Measurements from ENCODE around the gene F11.
"Not testable (repeated sequence)": the region's sequence is repeated elsewhere in the genome, so short reads cannot be mapped to it uniquely, and the experiment has no call there.

Gene F11

DNA sequence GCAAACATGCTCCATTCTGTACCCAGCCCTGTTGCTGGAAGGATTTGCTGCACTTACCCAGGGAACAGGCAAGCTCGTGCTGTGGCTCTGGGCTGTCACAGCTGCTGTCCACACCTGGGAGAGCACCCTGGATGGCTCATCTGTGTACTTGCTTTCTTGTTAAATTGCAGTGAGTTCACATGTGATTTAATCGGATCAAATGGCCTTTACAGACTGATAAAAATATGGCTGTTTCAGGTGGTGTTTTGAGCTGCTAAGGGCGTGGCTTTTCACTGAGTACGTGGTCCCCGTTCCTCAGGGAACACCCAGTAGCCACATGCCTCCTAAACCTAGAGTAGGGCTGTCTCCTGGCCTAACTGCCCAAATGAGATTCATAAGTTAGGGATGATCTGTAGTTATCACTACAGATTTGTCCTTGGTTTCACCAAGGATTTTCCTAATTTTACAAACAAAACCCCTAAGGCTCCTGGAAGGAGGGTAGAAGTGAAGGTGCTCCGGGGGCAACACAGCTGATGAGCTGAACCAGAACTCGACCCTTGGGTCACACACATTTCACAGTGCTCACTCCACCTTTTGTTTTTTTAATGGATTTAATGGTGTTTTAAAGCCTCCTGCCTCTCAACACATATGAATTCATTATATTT lies 25.0 kb upstream of the F11 start:
- Histone ChIP-seq H3K4me3 (ENCODE audit: insufficient read depth, low read length, poor library complexity, severe bottlenecking) (no peak overlapping the region), H3K27ac (ENCODE audit: low read depth, low read length) (no peak overlapping the region), H3K79me2 (ENCODE audit: insufficient read depth, low read length) (no peaks in the 10 kb centered on the region), H4K20me1 (ENCODE audit: low read depth, low read length) (no peaks in the 10 kb centered on the region), H3K9me2 (replicated peaks; ENCODE audit: insufficient read depth, low read length) (no peaks in the 10 kb centered on the region), H3K27me3 (ENCODE audit: low read length) (no peaks in the 10 kb centered on the region), H3K9ac (ENCODE audit: low read length) (no peak overlapping the region), H3K4me2 (ENCODE audit: low read depth, low read length, poor library complexity, severe bottlenecking) (no peak overlapping the region), H3K9me3 (ENCODE audit: insufficient read depth, low read length) (no peaks in the 10 kb centered on the region), H3F3A (ENCODE audit: insufficient read depth) (no peaks in the 10 kb centered on the region), H3K36me3 (ENCODE audit: low read length) (no peaks in the 10 kb centered on the region), H2AFZ (ENCODE audit: low read depth, low read length, severe bottlenecking) (no peak overlapping the region)
- no peak for TF ChIP-seq EZH2phosphoT487 (conservative IDR thresholded peaks at IDR 0.05; ENCODE audit: low read length)
- TF ChIP-seq, protein P1, sequence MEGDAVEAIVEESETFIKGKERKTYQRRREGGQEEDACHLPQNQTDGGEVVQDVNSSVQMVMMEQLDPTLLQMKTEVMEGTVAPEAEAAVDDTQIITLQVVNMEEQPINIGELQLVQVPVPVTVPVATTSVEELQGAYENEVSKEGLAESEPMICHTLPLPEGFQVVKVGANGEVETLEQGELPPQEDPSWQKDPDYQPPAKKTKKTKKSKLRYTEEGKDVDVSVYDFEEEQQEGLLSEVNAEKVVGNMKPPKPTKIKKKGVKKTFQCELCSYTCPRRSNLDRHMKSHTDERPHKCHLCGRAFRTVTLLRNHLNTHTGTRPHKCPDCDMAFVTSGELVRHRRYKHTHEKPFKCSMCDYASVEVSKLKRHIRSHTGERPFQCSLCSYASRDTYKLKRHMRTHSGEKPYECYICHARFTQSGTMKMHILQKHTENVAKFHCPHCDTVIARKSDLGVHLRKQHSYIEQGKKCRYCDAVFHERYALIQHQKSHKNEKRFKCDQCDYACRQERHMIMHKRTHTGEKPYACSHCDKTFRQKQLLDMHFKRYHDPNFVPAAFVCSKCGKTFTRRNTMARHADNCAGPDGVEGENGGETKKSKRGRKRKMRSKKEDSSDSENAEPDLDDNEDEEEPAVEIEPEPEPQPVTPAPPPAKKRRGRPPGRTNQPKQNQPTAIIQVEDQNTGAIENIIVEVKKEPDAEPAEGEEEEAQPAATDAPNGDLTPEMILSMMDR (IDR thresholded peaks at IDR 0.05; ENCODE audit: insufficient read depth, low read length, poor library complexity, severe bottlenecking), result no peak

DNA sequence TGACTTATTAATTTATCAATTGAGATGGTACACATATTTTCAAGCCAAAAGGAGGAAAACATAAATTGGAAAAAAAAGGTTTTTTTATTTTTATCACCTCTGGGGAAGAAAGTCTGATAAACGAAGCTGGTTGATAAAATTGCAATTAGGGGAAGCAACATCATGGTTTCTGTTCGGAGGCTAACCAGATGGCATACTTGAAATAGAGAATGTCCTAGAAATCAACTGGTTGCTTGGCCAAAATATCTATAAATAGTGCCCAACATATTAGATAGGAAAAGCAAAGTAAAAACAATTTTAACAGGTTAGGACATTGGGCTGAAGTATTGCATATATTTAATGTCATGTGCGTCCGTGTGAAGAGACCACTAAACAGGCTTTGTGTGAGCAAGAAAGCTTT lies 24.4 kb upstream of the F11 start:
- no peaks in the 10 kb centered on the region for H3K36me3 ChIP-seq (ENCODE audit: low read length)
- no peaks in the 10 kb centered on the region for H3K27me3 ChIP-seq (ENCODE audit: low read length)
- H3K4me2 ChIP-seq (ENCODE audit: low read depth, low read length, poor library complexity, severe bottlenecking), result no peak overlapping the region
- H3K4me3 ChIP-seq (ENCODE audit: insufficient read depth, low read length, poor library complexity, severe bottlenecking), result no peak overlapping the region
- TF ChIP-seq, protein P1 (IDR thresholded peaks at IDR 0.05; ENCODE audit: insufficient read depth, low read length, poor library complexity, severe bottlenecking), result no peak
- no peak for TF ChIP-seq EZH2phosphoT487 (conservative IDR thresholded peaks at IDR 0.05; ENCODE audit: low read length)
- H3K9ac ChIP-seq (ENCODE audit: low read length), result no peak overlapping the region
- H3K9me2 ChIP-seq (replicated peaks; ENCODE audit: insufficient read depth, low read length), result no peaks in the 10 kb centered on the region
- no peaks in the 10 kb centered on the region for H4K20me1 ChIP-seq (ENCODE audit: low read depth, low read length)
- no peak overlapping the region for H2AFZ ChIP-seq (ENCODE audit: low read depth, low read length, severe bottlenecking)
- H3K27ac ChIP-seq (ENCODE audit: low read depth, low read length), result no peak overlapping the region
- H3K79me2 ChIP-seq (ENCODE audit: insufficient read depth, low read length), result no peaks in the 10 kb centered on the region
- H3K9me3 ChIP-seq (ENCODE audit: insufficient read depth, low read length), result no peaks in the 10 kb centered on the region
- H3F3A ChIP-seq (ENCODE audit: insufficient read depth), result no peaks in the 10 kb centered on the region

DNA sequence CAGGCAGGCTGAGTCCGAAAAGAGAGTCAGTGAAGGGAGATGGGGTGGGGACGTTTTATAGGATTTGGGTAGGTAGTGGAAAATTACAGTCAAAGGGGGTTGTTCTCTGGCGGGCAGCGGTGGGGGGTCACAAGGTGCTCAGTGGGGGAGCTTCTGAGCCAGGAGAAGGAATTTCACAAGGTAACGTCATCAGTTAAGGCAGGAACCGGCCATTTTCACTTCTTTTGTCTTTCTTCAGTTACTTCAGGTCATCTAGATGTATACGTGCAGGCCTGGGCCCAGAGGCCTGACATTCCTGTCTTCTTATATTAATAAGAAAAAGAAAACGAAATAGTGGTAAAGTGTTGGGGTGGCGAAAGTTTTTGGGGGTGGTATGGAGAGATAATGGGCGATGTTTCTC lies 24.0 kb upstream of the F11 start:
- not testable (repeated sequence) for H3K27me3 ChIP-seq (ENCODE audit: low read length); H3K36me3 ChIP-seq (ENCODE audit: low read length); H3K9me2 ChIP-seq (replicated peaks; ENCODE audit: insufficient read depth, low read length); H3K79me2 ChIP-seq (ENCODE audit: insufficient read depth, low read length); H3K4me3 ChIP-seq (ENCODE audit: insufficient read depth, low read length, poor library complexity, severe bottlenecking); H3K27ac ChIP-seq (ENCODE audit: low read depth, low read length); H4K20me1 ChIP-seq (ENCODE audit: low read depth, low read length); H3K9ac ChIP-seq (ENCODE audit: low read length); H3K9me3 ChIP-seq (ENCODE audit: insufficient read depth, low read length); H3F3A ChIP-seq (ENCODE audit: insufficient read depth); H3K4me2 ChIP-seq (ENCODE audit: low read depth, low read length, poor library complexity, severe bottlenecking); H2AFZ ChIP-seq (ENCODE audit: low read depth, low read length, severe bottlenecking)

DNA sequence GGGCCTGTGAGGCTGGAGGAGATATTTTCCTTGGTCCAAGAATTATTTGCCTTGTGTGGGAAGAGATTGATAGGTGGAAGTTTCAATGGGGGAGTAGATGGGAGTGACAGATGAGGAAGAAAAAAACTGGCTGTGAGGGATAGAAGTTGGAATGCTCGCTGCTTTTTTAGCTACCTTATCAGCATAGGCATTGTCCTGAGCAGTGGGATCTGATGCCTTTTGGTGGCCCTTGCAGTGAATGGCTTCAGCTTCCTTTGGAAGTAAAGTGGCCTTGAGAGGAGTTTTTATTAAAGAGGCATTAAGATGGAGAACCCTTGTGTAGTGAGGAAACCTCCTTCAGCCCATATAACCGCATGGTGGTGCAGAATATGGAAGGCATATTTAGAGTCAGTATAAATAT lies 22.7 kb upstream of the F11 start:
- no peaks in the 10 kb centered on the region for H3K9me3 ChIP-seq (ENCODE audit: insufficient read depth, low read length)

More for the DNA sequence above, 22.7 kb upstream of the F11 start:
- Histone ChIP-seq H3K4me3 (ENCODE audit: insufficient read depth, low read length, poor library complexity, severe bottlenecking) (no peak overlapping the region), H3F3A (ENCODE audit: insufficient read depth) (no peaks in the 10 kb centered on the region), H2AFZ (ENCODE audit: low read depth, low read length, severe bottlenecking) (no peak overlapping the region), H3K79me2 (ENCODE audit: insufficient read depth, low read length) (no peaks in the 10 kb centered on the region), H4K20me1 (ENCODE audit: low read depth, low read length) (no peaks in the 10 kb centered on the region), H3K9ac (ENCODE audit: low read length) (no peak overlapping the region), H3K4me2 (ENCODE audit: low read depth, low read length, poor library complexity, severe bottlenecking) (no peak overlapping the region), H3K27ac (ENCODE audit: low read depth, low read length) (no peak overlapping the region), H3K9me2 (replicated peaks; ENCODE audit: insufficient read depth, low read length) (no peaks in the 10 kb centered on the region), H3K27me3 (ENCODE audit: low read length) (no peaks in the 10 kb centered on the region), H3K36me3 (ENCODE audit: low read length) (no peaks in the 10 kb centered on the region)
- TF ChIP-seq EZH2phosphoT487 (conservative IDR thresholded peaks at IDR 0.05; ENCODE audit: low read length), result no peak
- TF ChIP-seq, protein P1 (IDR thresholded peaks at IDR 0.05; ENCODE audit: insufficient read depth, low read length, poor library complexity, severe bottlenecking), result no peak
